ENCODE measurements around the gene TMPRSS11A.

GRCh38 chr4:68011684-68012083 is 48.4 kb upstream of the TMPRSS11A start:
- TF ChIP-seq CTCF (IDR thresholded peaks at IDR 0.05) = no peak
- no peak for TF ChIP-seq POLR2A (IDR thresholded peaks at IDR 0.05)
